ENCODE data around the gene LYPD6. TPM values are rescaled to one million over a fixed set of nuclear protein-coding genes. Genes with fewer than 3 reads are reported as not detected.

LYPD6 gene
- total and polyA plus RNA-seq, 8 donors = 0.64 to 18.6 (median 15.8) TPM

GRCh38 chr2:149339324-149339723 lies 8.9 kb downstream of the LYPD6 start:
- H3K27ac ChIP-seq = no peak overlapping the region
- H3K36me3 ChIP-seq = no peaks in the 10 kb centered on the region
- DNase-seq (no peak), ATAC-seq (no peak)
- no peaks in the 10 kb centered on the region for H3K4me1 ChIP-seq
- intact Hi-C loops (cut with DNase I) = no loop called here
- H3K4me3 ChIP-seq = no peak overlapping the region
- TF ChIP-seq CTCF (IDR thresholded peaks at IDR 0.05) = no peak
- H3K27me3 ChIP-seq = peaks cover 0 to 3% of the 10 kb centered on the region in 2 donors
- H3K9me3 ChIP-seq = no peaks in the 10 kb centered on the region

- H3K4me3 ChIP-seq = no peak overlapping the region
- intact Hi-C loops (cut with DNase I) = no loop called here
- H3K27ac ChIP-seq = no peak overlapping the region
- no peak for TF ChIP-seq CTCF (IDR thresholded peaks at IDR 0.05)
- no peaks in the 10 kb centered on the region for H3K4me1 ChIP-seq
- ATAC-seq = no peak
- H3K9me3 ChIP-seq = no peaks in the 10 kb centered on the region
- H3K27me3 ChIP-seq = no peaks in the 10 kb centered on the region
- DNase-seq = no peak
- H3K36me3 ChIP-seq = no peaks in the 10 kb centered on the region
Measured at GRCh38 chr2:149342509-149342908, 12.1 kb downstream of the LYPD6 start.

GRCh38 chr2:149344105-149344504 lies 13.7 kb downstream of the LYPD6 start:
- Histone ChIP-seq H3K4me1 (no peaks in the 10 kb centered on the region), H3K4me3 (no peak overlapping the region), H3K9me3 (no peaks in the 10 kb centered on the region), H3K36me3 (no peaks in the 10 kb centered on the region), H3K27ac (no peak overlapping the region), H3K27me3 (no peaks in the 10 kb centered on the region)
- DNase-seq (no peak), ATAC-seq (no peak)
- intact Hi-C loops (cut with DNase I) = no loop called here
- TF ChIP-seq CTCF (IDR thresholded peaks at IDR 0.05) = no peak

GRCh38 chr2:149346272-149346671 lies 15.9 kb downstream of the LYPD6 start:
- intact Hi-C loops (cut with DNase I) = no loop called here
- DNase-seq = no peak
- ATAC-seq = no peak
- TF ChIP-seq CTCF (IDR thresholded peaks at IDR 0.05) = no peak
- H3K4me3 ChIP-seq = no peak overlapping the region
- H3K27me3 ChIP-seq = no peaks in the 10 kb centered on the region
- H3K9me3 ChIP-seq = no peaks in the 10 kb centered on the region
- no peaks in the 10 kb centered on the region for H3K4me1 ChIP-seq
- no peaks in the 10 kb centered on the region for H3K36me3 ChIP-seq
- no peak overlapping the region for H3K27ac ChIP-seq

- intact Hi-C loops (cut with DNase I) = no loop called here
- no peak for DNase-seq
Measured at GRCh38 chr2:149348291-149348690, 17.9 kb downstream of the LYPD6 start.

More at GRCh38 chr2:149348291-149348690, 17.9 kb downstream of the LYPD6 start:
- Histone ChIP-seq H3K9me3 (no peaks in the 10 kb centered on the region), H3K36me3 (no peaks in the 10 kb centered on the region), H3K27me3 (no peaks in the 10 kb centered on the region), H3K4me1 (no peaks in the 10 kb centered on the region), H3K4me3 (no peak overlapping the region), H3K27ac (no peak overlapping the region)
- TF ChIP-seq CTCF (IDR thresholded peaks at IDR 0.05) = no peak
- no peak for ATAC-seq
